ENCODE data around the gene DUS1L.

Gene DUS1L

GRCh38 chr17:82090549-82091263 lies 25.1 kb upstream of the DUS1L start:
- DNase-seq, result peak in 1 of 10 donors; percentile 75
- intact Hi-C loops (cut with DNase I), result no loop called here

- intact Hi-C loops (cut with DNase I), result no loop called here
- no peak for DNase-seq
Measured at GRCh38 chr17:82089723-82090548, 24.3 kb upstream of the DUS1L start.

GRCh38 chr17:82088838-82089722 lies 23.5 kb upstream of the DUS1L start:
- DNase-seq, result no peak
- intact Hi-C loops (cut with DNase I), result no loop called here

- DNase-seq, result no peak
- intact Hi-C loops (cut with DNase I), result no loop called here
Measured at GRCh38 chr17:82087961-82088837, 22.6 kb upstream of the DUS1L start.

- no peak for DNase-seq
- intact Hi-C loops (cut with DNase I), result no loop called here
Measured at GRCh38 chr17:82086941-82087906, 21.6 kb upstream of the DUS1L start.

DNA sequence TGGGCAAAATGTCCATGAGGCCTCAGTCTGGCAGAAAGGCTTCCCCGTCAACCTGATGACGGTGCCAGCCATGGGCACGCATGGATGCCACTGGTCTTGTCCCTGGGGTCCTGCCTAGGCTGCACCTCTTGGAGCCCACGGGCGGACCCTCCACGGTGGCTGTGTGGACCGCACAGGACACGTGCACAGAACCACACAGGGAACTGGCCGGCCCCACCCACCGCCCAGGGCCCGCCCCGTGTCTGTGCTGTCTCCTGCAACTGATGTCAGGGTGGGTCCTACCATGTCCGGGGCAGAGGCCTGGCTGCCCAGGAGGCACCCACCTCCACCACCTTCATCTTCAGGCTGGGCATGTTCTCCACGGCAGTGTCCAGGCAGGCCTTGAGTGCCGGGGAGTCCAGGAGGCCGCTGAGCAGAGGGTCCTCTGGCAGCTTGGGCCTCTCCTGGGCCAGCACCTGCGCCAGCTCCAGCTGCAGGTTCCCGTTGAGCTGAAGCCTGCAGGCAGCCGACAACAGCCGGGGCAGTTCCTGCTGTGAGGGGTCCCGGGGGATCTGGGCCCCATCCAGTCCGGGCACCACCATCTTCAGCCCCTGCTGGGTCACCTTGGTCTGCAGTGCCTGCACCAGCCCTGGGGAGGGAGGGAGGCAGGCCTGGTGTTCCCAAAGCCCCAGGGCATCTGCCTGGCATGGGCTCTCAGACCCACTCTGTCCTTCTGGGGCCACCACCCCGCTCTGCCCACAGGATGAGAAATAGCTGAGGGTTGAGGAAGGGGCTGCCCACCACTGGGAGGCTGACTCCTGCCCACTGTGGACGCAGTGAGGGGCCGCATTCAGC lies 20.5 kb upstream of the DUS1L start:
- intact Hi-C loops (cut with DNase I), result no loop called here
- DNase-seq, result no peak

GRCh38 chr17:82085031-82085861 lies 19.6 kb upstream of the DUS1L start:
- no peak for DNase-seq
- intact Hi-C loops (cut with DNase I), result no loop called here

DNA sequence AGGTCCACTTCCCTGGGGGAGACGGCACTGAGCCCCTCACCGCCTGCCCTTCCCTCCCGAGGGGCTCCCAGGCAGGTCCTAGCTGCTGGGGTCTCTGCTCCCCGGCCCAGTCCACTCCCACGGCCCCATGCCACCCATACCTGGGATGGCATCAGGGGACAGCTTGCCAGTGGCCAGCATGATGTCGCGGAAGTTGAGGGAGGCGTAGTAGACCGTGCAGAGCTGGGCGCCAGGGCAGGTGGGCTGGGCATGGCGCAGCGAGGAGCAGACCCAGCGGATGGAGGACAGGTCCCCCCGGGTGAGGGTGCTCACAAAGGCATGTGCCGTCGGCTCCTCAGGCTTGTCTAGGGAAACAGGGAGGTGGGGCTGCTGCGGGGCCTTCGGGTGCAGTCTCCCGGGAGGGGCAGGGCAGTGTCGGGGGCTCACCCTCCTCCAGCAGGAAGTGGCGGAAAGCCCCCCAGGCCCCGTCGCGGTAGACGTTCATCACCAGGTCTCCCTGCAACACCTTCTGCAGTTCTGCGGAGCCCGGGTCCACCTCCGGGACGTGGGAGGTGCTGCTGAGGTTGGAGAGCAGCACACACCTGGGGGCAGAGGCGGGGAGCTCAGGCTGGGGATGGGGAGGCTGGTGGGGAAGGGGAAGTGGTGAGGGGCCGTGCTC lies 18.9 kb upstream of the DUS1L start:
- intact Hi-C loops (cut with DNase I), result no loop called here
- no peak for DNase-seq

DNA sequence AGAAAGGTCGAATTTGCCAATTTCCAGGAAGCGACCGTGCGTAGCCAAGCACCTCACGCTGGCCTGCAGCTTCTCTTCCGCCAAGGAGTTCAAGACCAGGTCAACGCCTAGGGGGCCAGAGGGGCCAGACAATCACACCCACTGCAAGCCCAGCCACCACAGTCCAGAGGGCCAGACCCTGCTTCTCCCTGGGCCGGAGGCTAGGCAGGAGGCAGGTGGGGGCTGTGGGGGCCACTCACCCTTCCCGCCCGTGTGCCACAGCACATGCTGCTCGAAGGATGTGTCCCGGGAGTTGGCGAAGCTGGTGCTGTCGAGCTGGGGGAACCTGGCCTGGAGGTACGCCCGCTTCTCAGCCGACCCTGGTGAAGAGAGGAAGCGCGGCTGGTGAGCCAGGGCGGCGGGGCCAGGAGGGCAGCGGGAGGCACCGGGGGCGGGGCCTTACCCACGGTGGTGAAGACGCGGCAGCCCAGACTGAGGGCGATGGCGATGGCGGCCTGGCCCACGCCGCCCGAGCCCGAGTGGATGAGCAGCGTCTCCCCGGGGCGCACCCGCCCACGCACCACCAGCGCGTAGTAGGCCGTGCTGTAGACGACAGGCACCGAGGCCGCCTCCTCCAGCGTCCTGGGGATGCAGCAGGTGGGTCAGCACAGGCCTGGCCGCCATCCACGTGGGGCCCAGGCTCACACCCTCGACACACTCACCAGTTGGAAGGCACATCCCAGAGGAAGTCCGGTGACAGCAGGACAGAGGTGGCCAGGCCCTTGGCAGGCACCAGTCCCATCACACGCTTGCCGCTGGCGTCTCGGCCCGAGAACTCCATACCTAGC lies 18.1 kb upstream of the DUS1L start:
- intact Hi-C loops (cut with DNase I), result no loop called here
- DNase-seq, result no peak

DNA sequence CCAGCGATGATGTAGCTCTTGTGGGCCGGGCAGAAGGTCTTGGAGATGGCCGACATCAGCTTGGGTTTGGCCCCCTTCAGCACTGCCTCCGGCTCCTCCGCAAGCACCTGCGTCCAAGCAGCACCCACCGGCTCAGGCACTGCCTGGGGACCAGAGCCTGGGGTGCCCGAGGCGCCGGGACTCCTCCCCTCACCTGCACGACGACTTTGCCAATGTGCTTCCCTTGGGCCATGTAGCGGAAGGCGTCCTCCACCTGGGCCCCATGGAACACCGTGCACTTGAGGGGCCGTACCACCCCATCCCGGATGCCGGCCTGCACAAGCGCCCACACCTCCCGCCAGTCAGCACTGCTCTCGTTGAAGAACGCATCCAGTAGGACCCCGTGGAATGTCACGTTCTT lies 17.4 kb upstream of the DUS1L start:
- intact Hi-C loops (cut with DNase I), result no loop called here
- no peak for DNase-seq

DNA sequence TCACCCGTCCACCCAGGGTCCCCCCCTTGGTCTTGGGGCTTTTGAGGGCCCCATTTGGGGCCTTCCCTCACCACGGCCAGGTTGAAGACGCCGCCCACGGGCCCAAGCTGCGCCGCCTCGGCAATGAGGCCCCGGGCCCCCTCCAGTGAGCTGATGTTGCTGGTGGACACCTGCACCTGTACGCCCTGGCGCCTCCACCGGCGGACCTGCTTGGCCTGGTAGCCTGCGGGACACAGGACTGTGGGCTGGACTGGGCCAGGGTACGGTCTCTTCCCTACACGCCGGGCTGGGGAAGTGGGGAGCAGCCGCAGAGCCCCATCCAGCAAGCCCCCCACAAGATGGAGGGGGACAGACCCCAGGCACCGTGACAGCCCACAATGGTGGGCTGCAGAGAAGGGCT lies 16.9 kb upstream of the DUS1L start:
- no peak for DNase-seq
- intact Hi-C loops (cut with DNase I), result no loop called here

DNA sequence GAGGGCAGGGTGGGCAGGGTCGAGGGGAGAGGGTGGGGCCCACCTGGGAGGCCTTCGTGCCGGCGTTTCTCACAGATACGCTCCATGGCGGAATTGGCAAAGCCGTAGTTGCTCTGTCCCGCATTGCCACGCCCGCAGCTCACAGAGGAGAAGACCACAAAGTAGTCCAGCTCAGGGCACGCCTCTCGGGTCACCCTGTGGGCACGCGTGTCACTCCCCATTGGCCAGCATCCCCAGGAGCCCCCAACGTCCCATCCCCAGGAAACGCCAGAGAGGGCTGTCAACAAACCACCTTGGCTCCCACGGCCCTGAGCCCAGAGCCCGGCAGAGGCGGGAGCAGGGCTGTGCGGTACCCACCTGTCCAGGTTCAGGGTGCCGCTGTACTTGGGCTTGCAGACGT lies 16.4 kb upstream of the DUS1L start:
- no peak for DNase-seq
- intact Hi-C loops (cut with DNase I), result no loop called here

GRCh38 chr17:82081546-82081945 lies 15.9 kb upstream of the DUS1L start:
- intact Hi-C loops (cut with DNase I), result no loop called here
- DNase-seq, result no peak

GRCh38 chr17:82080789-82081464 lies 15.3 kb upstream of the DUS1L start:
- intact Hi-C loops (cut with DNase I), result no loop called here

More at GRCh38 chr17:82080789-82081464, 15.3 kb upstream of the DUS1L start:
- DNase-seq, result no peak
